ENCODE measurements around the gene DENND4C.

DNA sequence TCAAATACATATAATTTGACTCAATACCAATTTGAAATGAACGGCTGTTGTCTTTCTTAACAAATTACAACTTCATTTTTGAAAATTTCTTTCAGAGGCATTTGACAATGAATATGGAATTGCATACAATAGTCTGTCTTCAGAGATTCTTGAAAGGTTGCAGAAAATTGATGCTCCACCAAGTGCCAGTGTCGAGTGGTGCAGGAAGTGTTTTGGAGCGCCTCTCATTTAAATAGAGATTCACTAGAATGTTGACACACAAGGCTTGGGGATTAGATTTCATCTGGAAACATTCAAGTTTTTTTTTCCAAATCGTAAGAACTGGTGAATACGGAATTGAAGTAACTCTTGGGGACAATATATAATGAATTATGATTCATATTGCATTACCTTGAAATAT is 141.4 kb downstream of the DENND4C start:
- TF ChIP-seq, protein P1, sequence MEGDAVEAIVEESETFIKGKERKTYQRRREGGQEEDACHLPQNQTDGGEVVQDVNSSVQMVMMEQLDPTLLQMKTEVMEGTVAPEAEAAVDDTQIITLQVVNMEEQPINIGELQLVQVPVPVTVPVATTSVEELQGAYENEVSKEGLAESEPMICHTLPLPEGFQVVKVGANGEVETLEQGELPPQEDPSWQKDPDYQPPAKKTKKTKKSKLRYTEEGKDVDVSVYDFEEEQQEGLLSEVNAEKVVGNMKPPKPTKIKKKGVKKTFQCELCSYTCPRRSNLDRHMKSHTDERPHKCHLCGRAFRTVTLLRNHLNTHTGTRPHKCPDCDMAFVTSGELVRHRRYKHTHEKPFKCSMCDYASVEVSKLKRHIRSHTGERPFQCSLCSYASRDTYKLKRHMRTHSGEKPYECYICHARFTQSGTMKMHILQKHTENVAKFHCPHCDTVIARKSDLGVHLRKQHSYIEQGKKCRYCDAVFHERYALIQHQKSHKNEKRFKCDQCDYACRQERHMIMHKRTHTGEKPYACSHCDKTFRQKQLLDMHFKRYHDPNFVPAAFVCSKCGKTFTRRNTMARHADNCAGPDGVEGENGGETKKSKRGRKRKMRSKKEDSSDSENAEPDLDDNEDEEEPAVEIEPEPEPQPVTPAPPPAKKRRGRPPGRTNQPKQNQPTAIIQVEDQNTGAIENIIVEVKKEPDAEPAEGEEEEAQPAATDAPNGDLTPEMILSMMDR (IDR thresholded peaks at IDR 0.05; ENCODE audit: low read depth, low read length): no peak
- TF ChIP-seq EZH2phosphoT487 (IDR thresholded peaks at IDR 0.05; ENCODE audit: low read depth): no peak
